ENCODE measurements around the gene UAP1L1. TPM values are rescaled to one million over a fixed set of nuclear protein-coding genes. Genes with fewer than 3 reads are reported as not detected.

UAP1L1 gene
- total and polyA plus RNA-seq, 11 donors: 3.9 to 15.1 (median 9.4) TPM

DNA sequence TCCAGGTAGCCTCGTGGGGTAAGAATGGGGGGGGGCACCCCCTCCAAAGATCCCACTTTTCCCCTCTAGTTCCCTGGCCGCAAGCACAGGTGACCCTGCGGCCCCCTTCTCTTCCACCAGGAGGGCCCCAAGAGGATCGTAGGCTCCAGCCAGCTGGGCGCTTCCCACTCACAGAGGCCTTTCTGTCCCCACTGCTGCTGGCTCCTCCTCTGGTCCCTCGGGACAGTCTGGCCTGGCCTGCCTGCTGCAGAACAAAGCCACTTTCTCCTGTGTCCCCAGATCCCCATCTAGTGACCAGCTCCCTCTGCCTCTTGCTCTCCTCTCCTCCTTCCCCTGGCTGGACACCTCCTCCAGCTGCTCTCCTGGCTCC lies 6.4 kb upstream of the UAP1L1 start:
- intact Hi-C loops (cut with DNase I): no loop called here
- Histone ChIP-seq H3K27me3 (peaks cover 0 to 14% (median 5%) of the 10 kb centered on the region in 9 donors), H3K27ac (peak overlapping the region; percentile 43 to 94 (median 78)), H3K9me3 (no peaks in the 10 kb centered on the region), H3K4me1 (peaks cover 0 to 46% (median 9%) of the 10 kb centered on the region in 12 donors), H3K36me3 (no peaks in the 10 kb centered on the region), H3K4me3 (peak overlapping the region in 11 of 12 donors; percentile 6 to 58 (median 45))
- TF ChIP-seq, protein P1, sequence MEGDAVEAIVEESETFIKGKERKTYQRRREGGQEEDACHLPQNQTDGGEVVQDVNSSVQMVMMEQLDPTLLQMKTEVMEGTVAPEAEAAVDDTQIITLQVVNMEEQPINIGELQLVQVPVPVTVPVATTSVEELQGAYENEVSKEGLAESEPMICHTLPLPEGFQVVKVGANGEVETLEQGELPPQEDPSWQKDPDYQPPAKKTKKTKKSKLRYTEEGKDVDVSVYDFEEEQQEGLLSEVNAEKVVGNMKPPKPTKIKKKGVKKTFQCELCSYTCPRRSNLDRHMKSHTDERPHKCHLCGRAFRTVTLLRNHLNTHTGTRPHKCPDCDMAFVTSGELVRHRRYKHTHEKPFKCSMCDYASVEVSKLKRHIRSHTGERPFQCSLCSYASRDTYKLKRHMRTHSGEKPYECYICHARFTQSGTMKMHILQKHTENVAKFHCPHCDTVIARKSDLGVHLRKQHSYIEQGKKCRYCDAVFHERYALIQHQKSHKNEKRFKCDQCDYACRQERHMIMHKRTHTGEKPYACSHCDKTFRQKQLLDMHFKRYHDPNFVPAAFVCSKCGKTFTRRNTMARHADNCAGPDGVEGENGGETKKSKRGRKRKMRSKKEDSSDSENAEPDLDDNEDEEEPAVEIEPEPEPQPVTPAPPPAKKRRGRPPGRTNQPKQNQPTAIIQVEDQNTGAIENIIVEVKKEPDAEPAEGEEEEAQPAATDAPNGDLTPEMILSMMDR (IDR thresholded peaks at IDR 0.05): peak in 4 of 12 donors; percentile 13 to 26 (median 20)
- no peak for TF ChIP-seq POLR2A (IDR thresholded peaks at IDR 0.05)
- WGBS, 4 donors: 5 to 19% (median 12%) methylated on average over 6 of the region's 6 CpGs
- ATAC-seq (peak; percentile 33 to 69 (median 48)), DNase-seq (peak; percentile 76 to 85 (median 83))

DNA sequence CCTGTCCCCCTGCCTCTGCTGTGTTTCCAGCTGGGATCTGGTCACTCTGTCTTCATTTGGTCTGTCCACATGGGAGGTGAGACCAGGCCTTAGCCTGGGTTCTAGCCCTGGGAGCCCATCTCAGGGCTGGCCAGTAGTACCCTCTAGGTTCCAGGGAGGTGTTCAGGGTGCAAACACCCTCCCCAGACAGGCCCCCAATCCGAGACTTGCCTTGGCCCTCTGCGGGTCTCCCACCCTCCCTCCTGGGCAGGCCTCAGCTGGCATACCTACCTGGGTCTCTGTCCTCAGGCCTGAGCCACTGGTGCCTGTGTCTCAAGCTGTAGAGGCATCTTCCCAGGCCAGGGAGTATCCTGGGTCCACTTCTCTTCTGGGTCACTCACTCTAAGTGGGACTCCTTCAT lies 6.0 kb upstream of the UAP1L1 start:
- Histone ChIP-seq H3K4me1 (peaks cover 0 to 46% (median 9%) of the 10 kb centered on the region in 12 donors), H3K9me3 (no peaks in the 10 kb centered on the region), H3K36me3 (no peaks in the 10 kb centered on the region), H3K27ac (peak overlapping the region in 10 of 12 donors; percentile 20 to 94 (median 76)), H3K27me3 (peaks cover 0 to 14% (median 5%) of the 10 kb centered on the region in 9 donors), H3K4me3 (peak overlapping the region in 3 of 12 donors; percentile 6 to 55 (median 45))
- WGBS, 4 donors: 81 to 90% (median 88%) methylated on average over 2 of the region's 2 CpGs
- DNase-seq (no peak), ATAC-seq (no peak)
- no peak for TF ChIP-seq POLR2A (IDR thresholded peaks at IDR 0.05)
- TF ChIP-seq, protein P1 (IDR thresholded peaks at IDR 0.05): no peak
- intact Hi-C loops (cut with DNase I): no loop called here

DNA sequence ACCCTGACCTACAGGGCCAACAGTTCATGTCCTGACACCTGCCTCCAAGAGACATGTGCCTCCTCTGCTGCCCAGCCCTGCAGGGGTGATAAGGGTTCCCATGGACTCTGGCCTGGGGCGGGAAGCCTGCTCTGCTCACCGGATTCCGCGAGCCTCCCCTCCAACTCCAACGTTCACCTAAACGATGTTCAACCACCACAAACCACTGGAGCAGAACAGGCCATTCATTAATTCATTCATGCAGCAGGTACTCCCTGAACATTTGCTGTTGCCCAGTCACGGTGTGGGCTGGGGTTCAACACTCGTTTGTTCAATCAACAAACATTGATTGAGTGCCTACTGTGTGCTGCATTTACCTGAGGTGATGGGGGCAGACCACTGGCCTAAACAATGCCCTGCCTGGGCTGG lies 3.3 kb upstream of the UAP1L1 start:
- H3K36me3 ChIP-seq: peaks cover 0 to 8% (median 4%) of the 10 kb centered on the region in 9 donors
- peaks cover 5 to 64% (median 22%) of the 10 kb centered on the region in 12 donors for H3K4me1 ChIP-seq
- DNase-seq: no peak
- intact Hi-C loops (cut with DNase I): no loop called here
- no peak overlapping the region for H3K4me3 ChIP-seq
- H3K27me3 ChIP-seq: peaks cover 0 to 8% (median 4%) of the 10 kb centered on the region in 9 donors
- peak overlapping the region in 1 of 12 donors; percentile 42 for H3K27ac ChIP-seq
- no peaks in the 10 kb centered on the region for H3K9me3 ChIP-seq
- TF ChIP-seq, protein P1 (IDR thresholded peaks at IDR 0.05): no peak
- no peak for TF ChIP-seq POLR2A (IDR thresholded peaks at IDR 0.05)
- 90 to 96% (median 92%) methylated on average over 8 of the region's 8 CpGs for WGBS, 4 donors
- no peak for ATAC-seq

DNA sequence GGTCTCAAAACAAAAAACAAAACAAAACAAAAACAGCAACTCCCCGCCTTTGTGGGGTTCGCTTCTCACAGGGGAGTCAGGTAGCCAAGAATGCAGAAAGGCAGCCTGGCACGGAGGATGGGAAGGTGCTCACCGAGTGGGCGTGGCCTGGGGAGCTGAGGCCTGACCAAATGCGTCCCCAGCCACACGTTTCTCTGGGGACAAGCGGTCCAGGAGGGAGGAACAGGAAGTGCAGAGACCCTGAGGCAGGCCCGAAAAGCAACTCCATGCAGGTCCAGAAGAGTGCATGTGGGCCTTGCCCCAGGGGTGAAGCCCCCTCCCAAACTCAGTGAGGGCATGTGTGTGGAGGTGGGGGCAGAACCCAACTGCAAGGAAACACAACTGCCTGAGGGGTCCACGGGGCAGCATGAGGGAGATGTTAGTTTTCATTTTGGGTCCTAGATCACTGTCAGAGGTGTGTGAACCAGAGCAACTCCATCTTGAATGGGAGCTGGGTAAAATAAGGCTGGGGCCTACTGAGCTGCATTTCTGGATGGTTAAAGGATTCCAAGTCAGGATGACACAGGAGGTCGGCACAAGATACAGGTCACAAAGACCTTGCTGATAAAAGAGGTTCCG lies 2.6 kb upstream of the UAP1L1 start:
- Histone ChIP-seq H3K4me1 (peaks cover 5 to 62% (median 20%) of the 10 kb centered on the region in 12 donors), H3K36me3 (peaks cover 0 to 15% (median 11%) of the 10 kb centered on the region in 9 donors), H3K27ac (no peak overlapping the region), H3K9me3 (no peaks in the 10 kb centered on the region), H3K4me3 (no peak overlapping the region), H3K27me3 (peaks cover 0 to under 1% (median 0%) of the 10 kb centered on the region in 9 donors)
- WGBS, 4 donors: 85 to 91% (median 88%) methylated on average over 12 of the region's 12 CpGs
- TF ChIP-seq, protein P1 (IDR thresholded peaks at IDR 0.05): no peak
- no peak for TF ChIP-seq POLR2A (IDR thresholded peaks at IDR 0.05)
- ATAC-seq: no peak
- DNase-seq: peak in 2 of 5 donors; percentile 16 to 19
- intact Hi-C loops (cut with DNase I): no loop called here
